Stimulated activated naive B cell treated with anti-CD40 and anti-IgM and Interleukin-4, amounts not matched to agents 10 μg/mL and 1 μg/mL and 100 μg/mL, for 72 hours (primary cell): ENCODE results near the gene TCF7L2.
A peak's percentile ranks its signal among the peaks of the same experiment; 100 is the strongest.

ENCODE experiments used
- ATAC-seq, 2 donors: fragments of 150-1000 bp; cut with Tn5 transposase; replicated peaks; 2 replicates each; pipeline ENCODE4 v1.10.0; 2021; ENCODE audit warnings: moderate library complexity in 1 of 2
- DNase-seq: peaks from one replicate; pipeline ENCODE4 v3.0.0; 2021
- H3K27ac Mint-ChIP-seq: one replicate; pipeline ENCODE4 v1.8.0; 2022; ENCODE audit warnings: mild to moderate bottlenecking, mixed read lengths
- H3K27me3 Mint-ChIP-seq, 2 donors: one replicate each; pipeline ENCODE4 v1.8.0; 2022; ENCODE audit warnings: mixed read lengths in 2 of 2
- H3K36me3 Mint-ChIP-seq, 2 donors: one replicate each; pipeline ENCODE4 v1.8.0; 2022; ENCODE audit warnings: mixed read lengths in 2 of 2, mild to moderate bottlenecking in 1 of 2
- H3K4me1 Mint-ChIP-seq, 2 donors: one replicate each; pipeline ENCODE4 v1.8.0; 2022; ENCODE audit warnings: mixed read lengths in 2 of 2, mild to moderate bottlenecking in 1 of 2
- H3K4me3 Mint-ChIP-seq, 2 donors: one replicate each; pipeline ENCODE4 v1.8.0; 2022; ENCODE audit warnings: mild to moderate bottlenecking in 2 of 2, mixed read lengths in 2 of 2, moderate library complexity in 1 of 2
- H3K9me3 Mint-ChIP-seq, 2 donors: one replicate each; pipeline ENCODE4 v1.8.0; 2022; ENCODE audit warnings: mixed read lengths in 2 of 2, mild to moderate bottlenecking in 1 of 2

TCF7L2 gene

GRCh38 chr10:112963835-112964234 lies 13.8 kb downstream of the TCF7L2 start:
- ATAC-seq (no peak), DNase-seq (no peak)
- peaks cover 53 to 70% of the 10 kb centered on the region in 2 donors for H3K27me3 Mint-ChIP-seq

GRCh38 chr10:112964482-112964881 lies 14.4 kb downstream of the TCF7L2 start:
- ATAC-seq (no peak), DNase-seq (no peak)
- Mint-ChIP-seq H3K27ac (no peak overlapping the region), H3K4me3 (no peak overlapping the region), H3K4me1 (peaks cover 6 to 21% of the 10 kb centered on the region in 2 donors), H3K9me3 (peaks cover 4 to 6% of the 10 kb centered on the region in 2 donors), H3K27me3 (peaks cover 52 to 70% of the 10 kb centered on the region in 2 donors), H3K36me3 (peaks cover 0 to 5% of the 10 kb centered on the region in 2 donors)

More at GRCh38 chr10:112963835-112964234, 13.8 kb downstream of the TCF7L2 start:
- Mint-ChIP-seq H3K27ac (no peak overlapping the region), H3K36me3 (peaks cover 0 to 5% of the 10 kb centered on the region in 2 donors), H3K4me3 (no peak overlapping the region), H3K9me3 (peaks cover 0 to 1% of the 10 kb centered on the region in 2 donors), H3K4me1 (peaks cover 10 to 28% of the 10 kb centered on the region in 2 donors)

- Mint-ChIP-seq H3K4me1 (peaks cover 0 to 9% of the 10 kb centered on the region in 2 donors), H3K9me3 (peaks cover 4 to 6% of the 10 kb centered on the region in 2 donors), H3K36me3 (no peaks in the 10 kb centered on the region), H3K27ac (no peak overlapping the region), H3K4me3 (no peak overlapping the region), H3K27me3 (peaks cover 55 to 72% of the 10 kb centered on the region in 2 donors)
- DNase-seq (no peak), ATAC-seq (no peak)
Observed at GRCh38 chr10:112966194-112966855, 16.3 kb downstream of the TCF7L2 start.

GRCh38 chr10:112967200-112967599 lies 17.2 kb downstream of the TCF7L2 start:
- H3K27me3 Mint-ChIP-seq: peaks cover 51 to 71% of the 10 kb centered on the region in 2 donors
- ATAC-seq: no peak
- H3K9me3 Mint-ChIP-seq: peaks cover 4 to 6% of the 10 kb centered on the region in 2 donors
- H3K36me3 Mint-ChIP-seq: no peaks in the 10 kb centered on the region
- DNase-seq: no peak
- H3K27ac Mint-ChIP-seq: no peak overlapping the region
- no peak overlapping the region for H3K4me3 Mint-ChIP-seq
- no peaks in the 10 kb centered on the region for H3K4me1 Mint-ChIP-seq

- no peak for ATAC-seq
- Mint-ChIP-seq H3K36me3 (no peaks in the 10 kb centered on the region), H3K27me3 (peaks cover 62 to 73% of the 10 kb centered on the region in 2 donors), H3K27ac (no peak overlapping the region), H3K9me3 (peaks cover 4 to 6% of the 10 kb centered on the region in 2 donors), H3K4me3 (no peak overlapping the region), H3K4me1 (no peaks in the 10 kb centered on the region)
- DNase-seq: no peak
Observed at GRCh38 chr10:112969131-112969530, 19.1 kb downstream of the TCF7L2 start.

GRCh38 chr10:112969542-112969941 lies 19.5 kb downstream of the TCF7L2 start:
- no peaks in the 10 kb centered on the region for H3K36me3 Mint-ChIP-seq

GRCh38 chr10:112970021-112970420 lies 20.0 kb downstream of the TCF7L2 start:
- no peak for DNase-seq
- Mint-ChIP-seq H3K4me3 (no peak overlapping the region), H3K9me3 (peaks cover 4 to 6% of the 10 kb centered on the region in 2 donors), H3K4me1 (no peaks in the 10 kb centered on the region), H3K36me3 (no peaks in the 10 kb centered on the region), H3K27ac (no peak overlapping the region), H3K27me3 (peaks cover 56 to 71% of the 10 kb centered on the region in 2 donors)
- ATAC-seq: no peak

More at GRCh38 chr10:112969542-112969941, 19.5 kb downstream of the TCF7L2 start:
- DNase-seq: no peak
- H3K9me3 Mint-ChIP-seq: peaks cover 4 to 6% of the 10 kb centered on the region in 2 donors
- no peaks in the 10 kb centered on the region for H3K4me1 Mint-ChIP-seq
- no peak overlapping the region for H3K27ac Mint-ChIP-seq
- ATAC-seq: no peak
- no peak overlapping the region for H3K4me3 Mint-ChIP-seq
- H3K27me3 Mint-ChIP-seq: peaks cover 58 to 71% of the 10 kb centered on the region in 2 donors

GRCh38 chr10:112972606-112973005 lies 22.6 kb downstream of the TCF7L2 start:
- ATAC-seq (no peak), DNase-seq (no peak)
- Mint-ChIP-seq H3K9me3 (peaks cover 4 to 6% of the 10 kb centered on the region in 2 donors), H3K4me3 (no peak overlapping the region), H3K4me1 (no peaks in the 10 kb centered on the region), H3K27ac (no peak overlapping the region), H3K27me3 (peaks cover 63 to 79% of the 10 kb centered on the region in 2 donors), H3K36me3 (no peaks in the 10 kb centered on the region)

- no peak for DNase-seq
- peaks cover 4 to 6% of the 10 kb centered on the region in 2 donors for H3K9me3 Mint-ChIP-seq
- peaks cover 64 to 83% of the 10 kb centered on the region in 2 donors for H3K27me3 Mint-ChIP-seq
- H3K27ac Mint-ChIP-seq: no peak overlapping the region
- no peaks in the 10 kb centered on the region for H3K4me1 Mint-ChIP-seq
- no peak overlapping the region for H3K4me3 Mint-ChIP-seq
- no peaks in the 10 kb centered on the region for H3K36me3 Mint-ChIP-seq
- ATAC-seq: no peak
Observed at GRCh38 chr10:112973046-112973445, 23.0 kb downstream of the TCF7L2 start.

GRCh38 chr10:112973805-112974204 lies 23.8 kb downstream of the TCF7L2 start:
- ATAC-seq (no peak), DNase-seq (no peak)
- Mint-ChIP-seq H3K4me3 (no peak overlapping the region), H3K36me3 (no peaks in the 10 kb centered on the region), H3K27me3 (peaks cover 64 to 84% of the 10 kb centered on the region in 2 donors), H3K27ac (no peak overlapping the region), H3K9me3 (peaks cover 4 to 6% of the 10 kb centered on the region in 2 donors), H3K4me1 (no peaks in the 10 kb centered on the region)

- ATAC-seq (no peak), DNase-seq (no peak)
- Mint-ChIP-seq H3K4me3 (no peak overlapping the region), H3K27me3 (peaks cover 45 to 65% of the 10 kb centered on the region in 2 donors), H3K4me1 (peaks cover 7 to 17% of the 10 kb centered on the region in 2 donors), H3K9me3 (no peaks in the 10 kb centered on the region), H3K27ac (no peak overlapping the region), H3K36me3 (no peaks in the 10 kb centered on the region)
Observed at GRCh38 chr10:112977426-112977898, 27.4 kb downstream of the TCF7L2 start.

GRCh38 chr10:112979927-112980326 lies 29.9 kb downstream of the TCF7L2 start:
- ATAC-seq (no peak), DNase-seq (no peak)
- Mint-ChIP-seq H3K4me1 (peaks cover 7 to 17% of the 10 kb centered on the region in 2 donors), H3K36me3 (no peaks in the 10 kb centered on the region), H3K27ac (no peak overlapping the region), H3K9me3 (no peaks in the 10 kb centered on the region), H3K27me3 (peaks cover 33 to 63% of the 10 kb centered on the region in 2 donors), H3K4me3 (no peak overlapping the region)

- Mint-ChIP-seq H3K27ac (no peak overlapping the region), H3K9me3 (no peaks in the 10 kb centered on the region), H3K27me3 (peaks cover 23 to 61% of the 10 kb centered on the region in 2 donors), H3K36me3 (no peaks in the 10 kb centered on the region), H3K4me1 (peaks cover 12 to 23% of the 10 kb centered on the region in 2 donors), H3K4me3 (peak overlapping the region in 1 of 2 donors; percentile 50)
- ATAC-seq (no peak), DNase-seq (no peak)
Observed at GRCh38 chr10:112980937-112981336, 30.9 kb downstream of the TCF7L2 start.

- Mint-ChIP-seq H3K27ac (no peak overlapping the region), H3K9me3 (no peaks in the 10 kb centered on the region), H3K27me3 (peaks cover 21 to 59% of the 10 kb centered on the region in 2 donors), H3K36me3 (no peaks in the 10 kb centered on the region), H3K4me3 (no peak overlapping the region), H3K4me1 (peaks cover 18 to 30% of the 10 kb centered on the region in 2 donors)
- DNase-seq: peak; percentile 70
- peak; percentile 86 to 90 for ATAC-seq
Observed at GRCh38 chr10:112981553-112981952, 31.5 kb downstream of the TCF7L2 start.

- ATAC-seq (no peak), DNase-seq (no peak)
- H3K27me3 Mint-ChIP-seq: peaks cover 28 to 59% of the 10 kb centered on the region in 2 donors
- H3K4me3 Mint-ChIP-seq: no peak overlapping the region
- no peaks in the 10 kb centered on the region for H3K36me3 Mint-ChIP-seq
- no peaks in the 10 kb centered on the region for H3K9me3 Mint-ChIP-seq
- H3K4me1 Mint-ChIP-seq: peaks cover 20 to 39% of the 10 kb centered on the region in 2 donors
- H3K27ac Mint-ChIP-seq: no peak overlapping the region
Observed at GRCh38 chr10:112983444-112984056, 33.5 kb downstream of the TCF7L2 start.
